Activated naive CD8-positive, alpha-beta T cell treated with anti-CD3 and anti-CD28 coated beads, Interleukin-2, amount 10 ng/mL, durations not matched to agents 7 days and 5 days (primary cell): ENCODE results near the gene TBL1X. TPM values are rescaled to one million over a fixed set of nuclear protein-coding genes. Genes with fewer than 3 reads are reported as not detected.

ENCODE experiments used
- ATAC-seq: fragments of 150-1000 bp; cut with Tn5 transposase; one replicate; pipeline ENCODE4 v1.10.0; 2021; ENCODE audit warnings: low read depth, moderate library complexity
- POLR2A ChIA-PET: fragments of 350-600 bp; sonication (Branson Sonifier 250); formaldehyde crosslinking; loops from one replicate; lab custom pipeline; 2021; ENCODE audit warnings: antibody characterized with exemption; lab: Charles Lee
- DNase-seq: peaks from one replicate; pipeline ENCODE4 v3.0.0; 2021
- H3K27ac Mint-ChIP-seq: one replicate; pipeline ENCODE4 v1.8.0; 2022; ENCODE audit warnings: mild to moderate bottlenecking, mixed read lengths
- H3K27me3 Mint-ChIP-seq: one replicate; pipeline ENCODE4 v1.8.0; 2022; ENCODE audit warnings: mild to moderate bottlenecking, moderate library complexity, mixed read lengths
- H3K36me3 Mint-ChIP-seq: one replicate; pipeline ENCODE4 v1.8.0; 2021; ENCODE audit warnings: mild to moderate bottlenecking, mixed read lengths
- H3K4me1 Mint-ChIP-seq: one replicate; pipeline ENCODE4 v1.8.0; 2021; ENCODE audit warnings: mixed read lengths
- H3K4me3 Mint-ChIP-seq: one replicate; pipeline ENCODE4 v1.8.0; 2022; ENCODE audit warnings: mild to moderate bottlenecking, moderate library complexity, mixed read lengths
- H3K9me3 Mint-ChIP-seq: one replicate; pipeline ENCODE4 v1.8.0; 2021; ENCODE audit warnings: mixed read lengths
- total RNA-seq, 2 experiments: library from RNA; stranded (reverse); gene quantifications; one replicate each; pipeline ENCODE4 v1.2.3, GENCODE V29; 2021

The TBL1X gene
- total RNA-seq, 2 experiments from 2014 or later, result 29.7 to 31.1 TPM

DNA sequence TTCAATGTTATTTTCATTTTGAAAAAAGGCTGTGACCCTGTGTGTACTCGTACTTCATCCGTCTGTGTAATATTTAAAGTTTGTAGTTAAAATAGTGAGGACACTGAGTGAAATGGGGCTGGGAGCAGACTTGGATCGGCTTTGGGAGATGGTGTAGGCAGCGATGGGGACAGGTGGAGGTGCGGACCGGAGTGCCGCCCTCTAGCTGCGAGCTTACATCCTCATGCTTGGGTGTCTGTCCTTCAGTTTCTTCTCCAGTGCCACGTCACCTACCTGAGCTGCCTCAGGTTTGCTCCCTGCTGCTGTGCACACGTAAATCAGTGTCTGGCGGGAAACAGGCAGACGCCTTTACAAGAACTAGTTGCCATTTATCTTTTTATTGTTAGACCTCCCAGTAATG is 154.7 kb downstream of the TBL1X start:
- Mint-ChIP-seq H3K9me3 (no peaks in the 10 kb centered on the region), H3K27me3 (no peaks in the 10 kb centered on the region), H3K4me3 (no peak overlapping the region), H3K36me3 (peaks cover 10% of the 10 kb centered on the region), H3K4me1 (peaks cover 7% of the 10 kb centered on the region), H3K27ac (no peak overlapping the region)
- POLR2A ChIA-PET, result no interaction called here
- ATAC-seq (no peak), DNase-seq (no peak)

DNA sequence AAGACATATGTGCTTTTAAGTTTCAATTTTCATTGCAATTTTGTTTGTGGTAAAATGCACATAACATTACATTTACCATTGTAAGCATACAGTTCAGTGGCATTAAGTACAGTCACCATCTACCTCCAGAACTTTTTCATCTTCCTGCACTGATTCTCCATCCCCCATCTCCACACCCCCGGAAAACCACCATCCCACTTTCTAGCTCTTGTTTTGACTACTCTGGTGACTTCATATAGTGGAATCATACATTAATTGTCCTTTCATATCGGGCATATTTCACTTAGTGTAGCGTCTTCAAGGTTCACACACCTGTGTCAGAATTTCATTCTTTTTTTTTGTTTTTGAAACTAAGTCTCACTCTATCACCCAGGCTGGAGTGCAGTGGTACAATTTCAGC is 157.3 kb downstream of the TBL1X start:
- H3K9me3 Mint-ChIP-seq, result no peaks in the 10 kb centered on the region
- H3K27ac Mint-ChIP-seq, result no peak overlapping the region
- ATAC-seq, result no peak
- DNase-seq, result no peak
- H3K27me3 Mint-ChIP-seq, result no peaks in the 10 kb centered on the region
- peaks cover 10% of the 10 kb centered on the region for H3K36me3 Mint-ChIP-seq
- POLR2A ChIA-PET, result no interaction called here
- H3K4me1 Mint-ChIP-seq, result peaks cover 7% of the 10 kb centered on the region
- no peak overlapping the region for H3K4me3 Mint-ChIP-seq

DNA sequence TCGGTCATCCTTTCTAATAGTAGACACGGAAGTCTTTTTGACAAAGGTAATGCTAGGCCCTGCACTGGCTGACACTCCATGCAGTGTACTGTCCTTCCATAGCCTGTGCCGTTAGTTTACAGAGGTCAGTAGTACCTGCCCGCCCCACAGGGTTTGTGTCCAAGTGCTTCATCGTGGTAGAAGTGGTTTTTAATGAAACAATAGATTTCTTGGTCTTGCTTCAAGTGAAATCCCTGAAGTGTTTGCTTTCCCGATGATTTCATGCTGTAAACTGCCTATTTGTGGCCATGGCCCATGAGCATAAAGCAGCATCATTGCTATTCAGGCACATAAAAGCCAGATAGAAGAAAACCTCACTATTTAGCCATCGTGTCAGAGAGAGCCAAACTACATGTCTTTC is 161.5 kb downstream of the TBL1X start:
- H3K9me3 Mint-ChIP-seq, result no peaks in the 10 kb centered on the region
- no peak for ATAC-seq
- no peak overlapping the region for H3K4me3 Mint-ChIP-seq
- DNase-seq, result no peak
- no peaks in the 10 kb centered on the region for H3K27me3 Mint-ChIP-seq
- H3K4me1 Mint-ChIP-seq, result peaks cover 13% of the 10 kb centered on the region
- H3K27ac Mint-ChIP-seq, result no peak overlapping the region
- peaks cover 7% of the 10 kb centered on the region for H3K36me3 Mint-ChIP-seq
- POLR2A ChIA-PET, result no interaction called here

DNA sequence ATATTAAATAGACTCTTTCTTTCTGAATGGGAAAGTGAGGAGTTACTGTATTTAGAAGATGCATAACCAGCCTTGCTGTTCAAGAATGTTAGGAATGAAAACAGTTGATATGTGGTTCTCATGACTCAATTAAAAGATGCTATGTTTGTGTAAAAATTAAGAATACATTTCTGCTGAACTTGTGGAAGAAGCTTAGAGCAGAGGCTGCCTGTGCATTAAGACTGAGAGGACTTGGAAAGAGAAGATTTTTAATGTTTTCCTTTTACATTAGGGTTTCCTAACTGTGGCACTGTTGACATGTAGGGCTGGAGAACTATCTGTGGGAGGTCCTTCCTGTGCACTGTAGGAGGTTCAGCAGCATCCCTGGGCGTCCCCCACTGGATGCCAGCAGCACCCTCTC is 163.1 kb downstream of the TBL1X start:
- Mint-ChIP-seq H3K27ac (no peak overlapping the region), H3K36me3 (peaks cover 3% of the 10 kb centered on the region), H3K9me3 (no peaks in the 10 kb centered on the region), H3K4me3 (no peak overlapping the region), H3K4me1 (peaks cover 10% of the 10 kb centered on the region), H3K27me3 (no peaks in the 10 kb centered on the region)
- ATAC-seq, result no peak
- no peak for DNase-seq
- POLR2A ChIA-PET, result no interaction called here

DNA sequence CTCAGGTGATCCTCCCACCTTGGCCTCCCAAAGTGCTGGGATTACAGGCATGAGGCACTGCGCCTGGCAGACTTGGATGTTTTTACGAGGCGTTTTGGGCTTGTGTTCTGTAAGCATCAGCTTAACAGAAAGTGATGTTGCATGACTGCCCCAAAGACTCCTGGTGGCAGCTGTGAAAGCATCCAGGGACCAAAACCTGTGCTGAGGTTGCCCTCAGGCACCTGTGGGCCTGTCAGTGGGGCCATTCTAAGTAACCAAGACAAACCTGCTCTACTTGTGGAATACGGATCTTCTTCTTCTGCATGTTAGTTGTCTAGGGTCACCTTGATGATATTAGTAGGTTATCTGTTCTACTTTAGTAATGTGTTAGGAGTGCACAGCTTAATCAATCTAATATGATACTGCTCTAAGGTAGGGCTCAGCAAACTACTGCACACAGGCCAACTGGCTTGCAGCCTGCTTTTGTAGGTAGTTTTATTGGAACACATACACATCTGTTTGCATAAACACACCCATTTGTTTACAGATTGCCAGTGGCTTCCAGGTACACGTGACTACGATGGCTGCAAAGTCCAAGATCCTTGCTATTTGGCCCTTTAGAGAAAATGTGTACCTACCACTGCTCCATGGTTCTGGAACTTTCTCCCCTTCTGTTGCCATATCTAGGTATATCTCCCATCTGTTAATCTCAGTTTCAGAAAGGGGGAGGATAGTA is 164.1 kb downstream of the TBL1X start:
- no peak overlapping the region for H3K4me3 Mint-ChIP-seq
- H3K4me1 Mint-ChIP-seq, result peaks cover 11% of the 10 kb centered on the region
- POLR2A ChIA-PET, result no interaction called here
- H3K27ac Mint-ChIP-seq, result no peak overlapping the region
- DNase-seq (no peak), ATAC-seq (no peak)
- no peaks in the 10 kb centered on the region for H3K9me3 Mint-ChIP-seq
- peaks cover 3% of the 10 kb centered on the region for H3K36me3 Mint-ChIP-seq
- no peaks in the 10 kb centered on the region for H3K27me3 Mint-ChIP-seq

DNA sequence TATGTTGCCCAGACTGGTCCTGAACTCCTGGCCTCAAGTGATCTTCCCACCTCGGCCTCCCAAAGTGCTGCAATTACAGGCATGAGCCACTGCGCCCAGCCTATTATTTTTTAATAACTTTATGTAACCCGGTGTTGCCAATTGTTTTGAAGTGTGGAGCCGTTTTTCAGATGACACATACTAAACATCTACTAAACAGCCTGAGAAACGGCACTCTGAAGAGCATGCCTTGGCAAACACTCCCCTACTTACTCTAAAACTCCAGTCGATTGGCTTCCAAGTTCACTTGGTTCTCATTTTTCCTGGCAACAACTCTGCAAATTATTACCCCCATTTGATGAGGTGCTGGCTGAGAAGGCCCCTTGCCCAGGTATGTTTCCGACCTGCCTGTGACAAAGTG is 169.7 kb downstream of the TBL1X start:
- no peak overlapping the region for H3K27ac Mint-ChIP-seq
- no peaks in the 10 kb centered on the region for H3K27me3 Mint-ChIP-seq
- DNase-seq, result no peak
- no peaks in the 10 kb centered on the region for H3K9me3 Mint-ChIP-seq
- H3K4me1 Mint-ChIP-seq, result peaks cover 13% of the 10 kb centered on the region
- ATAC-seq, result no peak
- POLR2A ChIA-PET, result no interaction called here
- H3K36me3 Mint-ChIP-seq, result peaks cover 3% of the 10 kb centered on the region
- no peak overlapping the region for H3K4me3 Mint-ChIP-seq

DNA sequence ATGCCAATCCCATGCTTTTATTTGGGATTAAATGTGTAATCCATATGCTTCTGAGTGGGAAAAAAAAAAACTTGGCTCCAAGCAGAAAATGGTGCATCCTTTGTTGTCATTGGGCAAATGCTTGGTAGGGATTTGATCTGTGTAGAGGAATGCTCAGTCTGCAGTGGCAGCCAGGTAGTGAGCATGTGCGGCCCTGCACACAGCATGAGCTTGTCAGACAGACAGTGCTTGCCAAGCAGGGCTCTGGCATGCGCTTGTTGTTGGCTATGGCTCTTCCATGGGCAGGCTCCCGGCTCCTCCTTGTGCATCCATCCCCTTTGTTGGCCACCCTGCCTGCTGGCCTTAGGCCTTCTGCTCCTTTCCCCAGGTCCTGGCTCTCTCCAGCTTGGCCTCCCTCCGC is 170.5 kb downstream of the TBL1X start:
- peaks cover 3% of the 10 kb centered on the region for H3K36me3 Mint-ChIP-seq
- no peaks in the 10 kb centered on the region for H3K9me3 Mint-ChIP-seq
- DNase-seq, result no peak
- POLR2A ChIA-PET, result no interaction called here
- H3K4me1 Mint-ChIP-seq, result peaks cover 13% of the 10 kb centered on the region
- no peak overlapping the region for H3K4me3 Mint-ChIP-seq
- no peak for ATAC-seq
- H3K27ac Mint-ChIP-seq, result no peak overlapping the region
- H3K27me3 Mint-ChIP-seq, result no peaks in the 10 kb centered on the region

DNA sequence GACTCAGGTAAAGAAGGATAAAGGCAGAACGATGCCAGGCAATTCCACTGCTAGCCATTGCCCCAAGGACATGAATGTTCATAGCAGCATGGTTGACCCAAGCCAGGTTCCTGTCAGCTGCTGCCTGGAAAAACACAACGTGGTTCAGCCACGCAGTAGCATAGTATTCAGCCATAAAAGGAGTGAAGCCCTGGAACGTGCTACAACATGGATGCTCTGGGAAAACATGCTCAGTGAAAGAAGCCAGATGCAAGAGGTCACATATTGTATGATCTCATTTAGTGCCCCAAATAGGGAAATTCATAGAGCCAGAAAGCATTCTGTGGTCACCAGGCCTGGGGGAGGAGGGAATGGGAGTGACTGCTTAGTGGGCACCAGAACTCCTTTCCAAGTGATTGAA is 170.9 kb downstream of the TBL1X start:
- Mint-ChIP-seq H3K36me3 (peaks cover 3% of the 10 kb centered on the region), H3K4me1 (peaks cover 13% of the 10 kb centered on the region), H3K27ac (no peak overlapping the region), H3K27me3 (no peaks in the 10 kb centered on the region), H3K9me3 (no peaks in the 10 kb centered on the region), H3K4me3 (no peak overlapping the region)
- no peak for ATAC-seq
- POLR2A ChIA-PET, result no interaction called here
- no peak for DNase-seq

DNA sequence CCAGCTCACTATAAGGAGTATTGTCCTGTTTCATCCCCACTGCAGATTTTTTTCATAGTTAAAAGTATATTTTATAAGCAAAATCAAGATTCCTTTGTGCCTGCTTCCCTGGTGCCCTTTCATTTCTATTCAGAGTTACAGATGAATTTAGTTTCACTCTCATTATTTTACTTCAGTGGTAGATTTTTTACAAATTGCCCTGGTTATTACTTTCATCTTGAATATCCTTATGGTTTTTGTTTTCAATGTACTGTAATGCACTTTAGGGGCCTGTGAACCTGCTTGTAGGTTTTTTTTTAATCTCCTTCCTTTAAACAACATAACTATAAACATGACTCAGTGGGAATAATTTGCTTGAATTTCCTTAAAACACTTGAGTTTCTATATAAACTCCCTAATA is 174.0 kb downstream of the TBL1X start:
- no peak for DNase-seq
- Mint-ChIP-seq H3K36me3 (peaks cover 4% of the 10 kb centered on the region), H3K27me3 (no peaks in the 10 kb centered on the region), H3K27ac (no peak overlapping the region), H3K4me1 (peaks cover 23% of the 10 kb centered on the region), H3K9me3 (no peaks in the 10 kb centered on the region), H3K4me3 (no peak overlapping the region)
- POLR2A ChIA-PET, result no interaction called here
- peak; percentile 50 for ATAC-seq

DNA sequence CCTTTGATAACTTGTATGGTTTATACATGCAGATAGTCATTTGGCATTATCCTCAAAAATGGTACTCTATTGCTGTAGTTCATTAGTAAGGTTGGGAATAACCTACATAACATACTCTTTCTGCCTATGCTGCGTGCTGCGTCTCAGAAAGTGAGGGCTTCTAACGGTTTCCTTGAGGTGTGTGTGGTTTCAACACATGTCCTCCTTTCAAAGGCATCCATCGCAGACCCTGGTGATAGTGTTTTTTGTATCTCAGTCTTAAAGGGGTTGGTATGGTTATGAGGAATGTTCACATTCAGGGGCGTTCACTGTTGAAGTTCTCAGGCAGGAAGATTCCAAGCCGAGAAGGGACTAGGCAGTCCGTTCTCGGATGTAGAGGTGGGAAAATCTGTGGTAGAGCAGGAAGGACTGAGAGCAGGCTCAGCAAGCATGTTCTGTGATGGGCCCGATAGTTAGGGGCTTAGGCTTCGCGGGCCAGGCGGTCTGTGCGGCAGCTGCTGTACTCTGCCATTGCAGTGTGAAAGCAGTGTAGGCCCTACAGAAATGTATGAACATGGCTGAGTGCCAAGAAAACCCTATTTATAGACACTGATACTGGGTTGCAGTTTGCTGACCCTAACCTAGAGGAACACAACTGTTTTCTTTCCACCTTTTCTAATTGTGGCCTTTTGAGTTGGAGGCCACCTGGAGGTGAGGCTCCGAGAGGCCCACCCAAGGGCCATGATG is 177.6 kb downstream of the TBL1X start:
- Mint-ChIP-seq H3K4me3 (peak overlapping the region; percentile 72), H3K36me3 (peaks cover 4% of the 10 kb centered on the region), H3K4me1 (peaks cover 34% of the 10 kb centered on the region), H3K27ac (peak overlapping the region; percentile 72), H3K9me3 (no peaks in the 10 kb centered on the region), H3K27me3 (no peaks in the 10 kb centered on the region)
- POLR2A ChIA-PET, result no interaction called here
- no peak for DNase-seq
- peak; percentile 34 for ATAC-seq

DNA sequence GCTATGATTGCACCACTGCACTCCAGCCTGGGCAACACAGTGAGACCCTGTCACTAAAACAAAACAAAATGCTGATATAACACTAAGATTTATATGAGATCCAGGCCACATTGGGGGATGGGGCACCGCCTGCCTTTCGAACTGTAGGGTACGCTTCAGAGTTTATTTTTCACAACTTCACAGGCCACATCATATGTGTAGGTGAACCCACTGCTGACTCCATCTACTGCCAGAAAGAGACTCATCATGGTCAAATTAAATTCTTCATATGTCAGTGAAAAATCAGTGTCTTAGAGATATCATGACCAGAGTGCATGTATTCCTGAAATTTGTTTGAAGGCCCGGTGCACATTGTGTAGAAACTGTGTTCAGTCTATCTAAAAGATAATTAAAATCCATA is 178.9 kb downstream of the TBL1X start:
- H3K27me3 Mint-ChIP-seq, result no peaks in the 10 kb centered on the region
- peak overlapping the region; percentile 81 for H3K27ac Mint-ChIP-seq
- peaks cover 32% of the 10 kb centered on the region for H3K4me1 Mint-ChIP-seq
- H3K9me3 Mint-ChIP-seq, result no peaks in the 10 kb centered on the region
- peaks cover 4% of the 10 kb centered on the region for H3K36me3 Mint-ChIP-seq
- DNase-seq (no peak), ATAC-seq (no peak)
- POLR2A ChIA-PET, result no interaction called here
- peak overlapping the region; percentile 44 for H3K4me3 Mint-ChIP-seq

DNA sequence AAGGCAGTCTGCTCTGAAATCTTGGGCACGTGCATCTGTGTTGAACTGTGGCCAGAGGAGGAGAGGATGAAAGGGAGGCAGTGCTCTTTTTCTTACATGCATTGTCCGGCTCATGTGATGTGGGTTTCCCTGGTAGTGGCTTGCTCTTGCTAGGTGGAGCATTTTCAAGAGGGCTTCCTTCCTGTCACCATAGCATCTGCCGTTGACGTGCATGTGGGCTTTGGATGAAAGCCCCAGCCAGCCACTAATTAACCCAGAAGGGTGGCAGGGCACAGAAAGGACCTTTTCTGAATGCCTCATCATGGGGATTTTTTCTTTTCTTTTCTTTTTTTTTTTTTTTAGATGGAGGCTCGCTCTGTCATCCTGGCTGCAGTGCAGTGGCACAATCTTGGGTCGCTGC is 179.5 kb downstream of the TBL1X start:
- DNase-seq (peak; percentile 53), ATAC-seq (peak; percentile 92)
- Mint-ChIP-seq H3K27ac (peak overlapping the region; percentile 81), H3K36me3 (peaks cover 4% of the 10 kb centered on the region), H3K4me1 (peaks cover 28% of the 10 kb centered on the region), H3K4me3 (peak overlapping the region; percentile 44), H3K27me3 (no peaks in the 10 kb centered on the region), H3K9me3 (no peaks in the 10 kb centered on the region)
- POLR2A ChIA-PET, result no interaction called here

DNA sequence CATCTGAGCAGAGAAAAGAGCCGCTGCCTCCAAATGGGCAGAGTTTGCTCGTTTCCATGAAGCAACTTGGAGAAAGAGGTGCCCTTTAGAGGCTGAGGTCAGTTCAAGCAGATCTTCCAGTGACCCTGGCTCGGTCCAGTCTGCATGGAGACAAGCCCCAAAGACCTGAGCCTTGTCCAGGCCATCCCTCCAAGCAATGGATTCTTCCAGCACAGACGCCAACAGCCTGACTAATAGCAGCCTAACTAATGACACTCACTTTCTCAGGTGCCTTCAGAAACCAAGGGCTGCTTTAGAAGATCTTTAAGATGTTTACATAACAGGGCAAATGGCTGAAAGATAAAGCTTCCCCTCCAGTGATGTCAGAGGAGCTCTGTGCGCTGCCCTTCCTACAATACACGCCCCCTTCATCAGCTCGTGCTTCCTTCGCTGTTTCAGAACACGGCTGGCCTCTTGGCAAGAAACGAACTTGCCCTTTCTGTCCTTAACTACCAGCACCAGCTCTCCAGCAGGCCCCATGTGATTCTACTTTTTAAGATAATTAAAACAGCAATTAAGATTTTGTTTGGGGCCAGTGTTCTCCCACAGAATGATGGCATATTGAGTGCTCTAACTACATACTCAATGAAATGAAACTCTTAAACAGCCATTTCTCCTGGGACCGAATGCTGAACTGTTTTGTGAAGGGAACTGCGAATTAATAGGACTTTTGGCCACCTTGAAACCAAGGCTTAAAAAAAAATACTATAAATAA is 181.8 kb downstream of the TBL1X start:
- DNase-seq (no peak), ATAC-seq (no peak)
- Mint-ChIP-seq H3K4me3 (no peak overlapping the region), H3K27ac (no peak overlapping the region), H3K9me3 (no peaks in the 10 kb centered on the region), H3K27me3 (no peaks in the 10 kb centered on the region), H3K4me1 (peaks cover 27% of the 10 kb centered on the region), H3K36me3 (peaks cover 4% of the 10 kb centered on the region)
- POLR2A ChIA-PET, result no interaction called here

DNA sequence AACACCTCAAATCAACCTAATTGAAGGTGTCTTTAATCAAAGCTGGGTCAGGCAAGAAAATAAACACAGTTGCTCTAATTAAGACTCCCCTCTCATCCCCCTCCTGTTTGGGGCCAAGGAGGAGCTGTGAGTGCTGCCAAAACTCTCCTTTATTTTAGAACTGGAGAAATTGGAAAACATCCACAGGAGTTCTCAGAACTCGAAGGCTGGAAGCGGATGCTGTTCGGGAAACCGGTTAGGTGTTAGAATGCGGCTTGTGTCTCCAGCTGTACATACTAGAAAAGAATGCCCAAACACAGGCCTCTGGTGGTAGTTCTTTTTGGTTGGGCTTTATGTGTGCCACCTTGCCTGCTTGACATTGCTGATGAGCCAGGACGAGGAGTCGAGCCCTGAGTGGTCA is 182.6 kb downstream of the TBL1X start:
- no peak overlapping the region for H3K27ac Mint-ChIP-seq
- ATAC-seq, result no peak
- H3K4me3 Mint-ChIP-seq, result no peak overlapping the region
- POLR2A ChIA-PET, result no interaction called here
- H3K4me1 Mint-ChIP-seq, result peaks cover 19% of the 10 kb centered on the region
- no peaks in the 10 kb centered on the region for H3K27me3 Mint-ChIP-seq
- no peaks in the 10 kb centered on the region for H3K9me3 Mint-ChIP-seq
- H3K36me3 Mint-ChIP-seq, result peaks cover under 1% of the 10 kb centered on the region
- no peak for DNase-seq
